K562 (cell line): ENCODE results near the gene HDAC10. TPM values are rescaled to one million over a fixed set of nuclear protein-coding genes. Genes with fewer than 3 reads are reported as not detected.

Experiments
- ATAC-seq: fragments of 200-7000 bp; cut with Tn5 transposase; 3 replicates; pipeline ENCODE4 v1.9.1; 2020; ENCODE audit warnings: moderate library complexity
- BruUV-seq: library from RNA; stranded (reverse); fragments of 400-500 nt; replicated peaks from 2 replicates; lab custom pipeline; 2021; lab: Mats Ljungman, UMichigan
- CTCF ChIA-PET: fragments of 300-600 bp; formaldehyde crosslinking; extraction: SDS; loops from one replicate; lab custom pipeline; 2021; ENCODE audit warnings: low intra/inter-chr PET ratio; lab: Yijun Ruan, JAX
- POLR2A ChIA-PET: fragments of 300-600, 350-650 bp; sonication (Branson Sonifier 250); formaldehyde crosslinking; extraction: SDS; loops from one replicate; lab custom pipeline; 2021; ENCODE audit warnings: antibody characterized with exemption, inconsistent platforms; lab: Yijun Ruan, JAX
- DNase-seq, 4 experiments: peaks; one replicate each; pipeline versions ENCODE4 v3.0.0 to v3.0.0-alpha.2; 2011 to 2018; ENCODE audit warnings: low spot score in 3 of 4, mixed read lengths in 3 of 4; ENCODE audit errors: extremely low read depth in 1 of 4
- FAIRE-seq: peaks from 2 replicates; lab custom pipeline; 2011; peaks lifted over from hg19 to GRCh38; lab: Jason Lieb, UNC
- H2AFZ ChIP-seq: 2 replicates; pipeline ENCODE4 v1.6.0; 2011; ENCODE audit warnings: low read depth, low read length, control low read depth, inconsistent platforms
- H3K27ac ChIP-seq: fragments of 200-600 bp; 3 replicates; pipeline ENCODE4 v1.8.0; 2011; ENCODE audit warnings: low read depth, mild to moderate bottlenecking, control low read depth, inconsistent platforms, low read length, moderate library complexity, mixed read lengths; ENCODE audit errors: extremely low read depth
- H3K27me3 ChIP-seq, 2 experiments: fragments of 300-600 bp in 1 of 2; 2 replicates in 1 of 2; 3 replicates in 1 of 2; pipeline versions ENCODE4 v1.6.0 to v1.8.0; 2011; ENCODE audit warnings: inconsistent platforms in 2 of 2, low read length in 2 of 2, mild to moderate bottlenecking in 1 of 2, mixed read lengths in 1 of 2, moderate library complexity in 1 of 2; ENCODE audit not compliant: control insufficient read depth in 2 of 2, insufficient read depth in 2 of 2
- H3K36me3 ChIP-seq: fragments of 300-600 bp; 3 replicates; pipeline ENCODE4 v1.8.0; 2011; ENCODE audit warnings: mild to moderate bottlenecking, low read length, inconsistent platforms; ENCODE audit not compliant: control insufficient read depth, insufficient read depth
- H3K4me1 ChIP-seq, 2 experiments: fragments of 200-600 bp in 1 of 2; replicated peaks in 1 of 2; 2 replicates in 1 of 2; 3 replicates in 1 of 2; pipeline versions ENCODE4 v1.5.1 to v1.8.0; 2011; ENCODE audit warnings: inconsistent platforms in 2 of 2, low read length in 2 of 2, mild to moderate bottlenecking in 1 of 2, mixed read lengths in 1 of 2, moderate library complexity in 1 of 2; ENCODE audit not compliant: control insufficient read depth in 2 of 2, insufficient read depth in 2 of 2
- H3K4me2 ChIP-seq: 2 replicates; pipeline ENCODE4 v1.6.1; 2011; ENCODE audit warnings: low read length, control low read depth, inconsistent platforms, mixed read lengths; ENCODE audit not compliant: insufficient read depth
- H3K4me3 ChIP-seq: fragments of 200-600 bp; sonication (generic), shearing (Covaris generic); 2 replicates; pipeline ENCODE4 v1.5.1; 2016; ENCODE audit warnings: control low read depth, inconsistent platforms
- H3K79me2 ChIP-seq: fragments of 200-600 bp; 3 replicates; pipeline ENCODE4 v1.8.0; 2011; ENCODE audit warnings: low read length, inconsistent platforms; ENCODE audit not compliant: control insufficient read depth, insufficient read depth
- H3K9ac ChIP-seq, 2 experiments: 2 replicates each; pipeline versions ENCODE4 v1.6.0 to v1.6.1; 2011; ENCODE audit warnings: low read depth in 2 of 2, low read length in 2 of 2, control low read depth in 1 of 2, inconsistent platforms in 1 of 2, mild to moderate bottlenecking in 1 of 2, mixed read lengths in 1 of 2; ENCODE audit not compliant: insufficient read depth in 1 of 2
- H3K9me1 ChIP-seq: one replicate; pipeline ENCODE4 v1.6.0; 2011; ENCODE audit warnings: inconsistent platforms, mild to moderate bottlenecking, low read length, moderate library complexity; ENCODE audit not compliant: control insufficient read depth, insufficient read depth
- H3K9me3 ChIP-seq: replicated peaks from 2 replicates; pipeline ENCODE4 v1.5.1; 2011; ENCODE audit warnings: low read depth, low read length, inconsistent platforms; ENCODE audit not compliant: control insufficient read depth, insufficient read depth
- H4K20me1 ChIP-seq: replicated peaks from 2 replicates; pipeline ENCODE4 v1.6.1; 2011; ENCODE audit warnings: low read length, inconsistent platforms, mixed read lengths; ENCODE audit not compliant: control insufficient read depth, insufficient read depth
- CXXC5 ChIP-seq: fragments of 250-450 bp; sonication (Bioruptor Pico); IDR thresholded peaks from 2 replicates; pipeline ENCODE4 v1.8.0; 2022; ENCODE audit warnings: inconsistent platforms, mild to moderate bottlenecking, moderate library complexity
- ETV6 ChIP-seq, 3 experiments: fragments of 150-350 bp in 1 of 3; sonication (generic) in 1 of 3; formaldehyde crosslinking in 1 of 3; IDR thresholded peaks; 2 replicates each; pipeline versions ENCODE4 v1.6.1 to v1.8.0; 2014 to 2022; ENCODE audit warnings: borderline replicate concordance in 2 of 3, low read depth in 2 of 3, antibody characterized with exemption in 1 of 3, low read length in 1 of 3, mild to moderate bottlenecking in 1 of 3, missing genetic modification reagents in 1 of 3
- JUN ChIP-seq, 2 experiments: sonication (generic) in 1 of 2; formaldehyde crosslinking in 1 of 2; IDR thresholded peaks; 2 replicates each; pipeline versions ENCODE4 v1.6.1 to v1.8.0; 2012 to 2022; ENCODE audit warnings: borderline replicate concordance in 2 of 2, mild to moderate bottlenecking in 2 of 2, improper control_type of control experiment in 1 of 2, low read depth in 1 of 2, low read length in 1 of 2, missing genetic modification reagents in 1 of 2
- TAF1 ChIP-seq: IDR thresholded peaks from 2 replicates; pipeline ENCODE4 v1.6.1; 2011; ENCODE audit warnings: mild to moderate bottlenecking, low read length, moderate library complexity; ENCODE audit not compliant: insufficient read depth, control insufficient read depth, severe bottlenecking; ENCODE audit errors: extremely low read depth
- VEZF1 ChIP-seq: fragments of 200-800 bp; sonication (Bioruptor generic); IDR thresholded peaks from 2 replicates; pipeline ENCODE4 v1.6.1; 2017; ENCODE audit warnings: missing genetic modification characterization, missing compliant biosample characterization
- YBX1 ChIP-seq: fragments of 450-650 bp; IDR thresholded peaks from 2 replicates; pipeline ENCODE4 v1.7.1; 2016; ENCODE audit warnings: mild to moderate bottlenecking
- ZNF347 ChIP-seq: fragments of 450-650 bp; formaldehyde crosslinking; IDR thresholded peaks from 2 replicates; pipeline ENCODE4 v1.4.0; 2020; ENCODE audit warnings: low read depth, mild to moderate bottlenecking, moderate library complexity
- ZNF408 ChIP-seq: fragments of 250-450 bp; sonication (Bioruptor Pico); IDR thresholded peaks from 2 replicates; pipeline ENCODE4 v1.4.0; 2020; ENCODE audit warnings: low read depth, mild to moderate bottlenecking, moderate library complexity
- WGBS: fragments of 100-300 bp; shearing (Covaris generic); methylation state at CpG from one replicate; pipeline ENCODE4 v1.1.6; 2016; ENCODE audit warnings: low coverage, mixed read lengths; ENCODE audit not compliant: insufficient coverage; ENCODE audit errors: missing lambda C conversion rate; 5-methylcytosine and 5-hydroxymethylcytosine counted together
- in situ Hi-C: fragments of 300-500 bp; cut with MboI; formaldehyde crosslinking; loops from 4 replicates; pipeline ENCODE4 v1.15.0; 2018; ENCODE audit warnings: inconsistent platforms, mixed read lengths
- intact Hi-C: fragments of 100-400 bp; cut with micrococcal nuclease; formaldehyde crosslinking; loops from 2 replicates; pipeline ENCODE4 v1.14.2; 2022
- polyA plus RNA-seq, 8 experiments: library from polyadenylated mRNA; depleted of rRNA in 4 of 8; stranded (reverse) in 5 of 8; unstranded in 3 of 8; fragments of >200 nt; fragmentation: Nextera tagmentation in 2 of 8; fragmentation: Illumina TruSeq in 1 of 8; extraction: Ambion mirVana in 2 of 8; extraction: Trizol in 1 of 8; gene quantifications; 2 replicates each; pipeline versions ENCODE4 v1.2.1 to v1.2.3, GENCODE V29; 2011 to 2014; ENCODE audit warnings: inconsistent platforms in 1 of 8, missing spikeins in 1 of 8
- total RNA-seq, 7 experiments: library from RNA; depleted of rRNA in 6 of 7; stranded (reverse); fragments of >200 nt in 6 of 7; fragmentation: Illumina TruSeq in 2 of 7; extraction: Trizol in 2 of 7; gene quantifications; 2 replicates each; pipeline versions ENCODE4 v1.2.1 to v1.2.3, GENCODE V29; 2011 to 2021; ENCODE audit warnings: low replicate concordance in 1 of 7
- TF ChIP-seq, protein P1 (sequence below): sonication (generic); IDR thresholded peaks from 2 replicates; pipeline ENCODE4 v1.6.1; 2016
- TF ChIP-seq, protein P2 (sequence below), 3 experiments: fragments of 200-800 bp in 1 of 3; sonication (Bioruptor generic) in 1 of 3; sonication (generic) in 1 of 3; formaldehyde crosslinking in 1 of 3; IDR thresholded peaks; 2 replicates each; pipeline versions ENCODE4 v1.6.1 to v1.8.0; 2016 to 2022; ENCODE audit warnings: mild to moderate bottlenecking in 2 of 3, missing compliant biosample characterization in 2 of 3, missing genetic modification characterization in 2 of 3, missing genetic modification reagents in 1 of 3

HDAC10 gene
- total and polyA plus RNA-seq, 9 of the 15 experiments (the other 6 are each of a cell fraction or from before 2014, with no cell fraction given): 0.10 to 44.2 (median 6.5) TPM

- TF ChIP-seq, protein P1, sequence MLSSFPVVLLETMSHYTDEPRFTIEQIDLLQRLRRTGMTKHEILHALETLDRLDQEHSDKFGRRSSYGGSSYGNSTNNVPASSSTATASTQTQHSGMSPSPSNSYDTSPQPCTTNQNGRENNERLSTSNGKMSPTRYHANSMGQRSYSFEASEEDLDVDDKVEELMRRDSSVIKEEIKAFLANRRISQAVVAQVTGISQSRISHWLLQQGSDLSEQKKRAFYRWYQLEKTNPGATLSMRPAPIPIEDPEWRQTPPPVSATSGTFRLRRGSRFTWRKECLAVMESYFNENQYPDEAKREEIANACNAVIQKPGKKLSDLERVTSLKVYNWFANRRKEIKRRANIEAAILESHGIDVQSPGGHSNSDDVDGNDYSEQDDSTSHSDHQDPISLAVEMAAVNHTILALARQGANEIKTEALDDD: no peak
- no peak for TF ChIP-seq ZNF347 (CRISPR knock-in tag)
- no peak for TF ChIP-seq YBX1
Measured at GRCh38 chr22:50270666-50271394, 19.8 kb upstream of the HDAC10 start (continued).

DNA sequence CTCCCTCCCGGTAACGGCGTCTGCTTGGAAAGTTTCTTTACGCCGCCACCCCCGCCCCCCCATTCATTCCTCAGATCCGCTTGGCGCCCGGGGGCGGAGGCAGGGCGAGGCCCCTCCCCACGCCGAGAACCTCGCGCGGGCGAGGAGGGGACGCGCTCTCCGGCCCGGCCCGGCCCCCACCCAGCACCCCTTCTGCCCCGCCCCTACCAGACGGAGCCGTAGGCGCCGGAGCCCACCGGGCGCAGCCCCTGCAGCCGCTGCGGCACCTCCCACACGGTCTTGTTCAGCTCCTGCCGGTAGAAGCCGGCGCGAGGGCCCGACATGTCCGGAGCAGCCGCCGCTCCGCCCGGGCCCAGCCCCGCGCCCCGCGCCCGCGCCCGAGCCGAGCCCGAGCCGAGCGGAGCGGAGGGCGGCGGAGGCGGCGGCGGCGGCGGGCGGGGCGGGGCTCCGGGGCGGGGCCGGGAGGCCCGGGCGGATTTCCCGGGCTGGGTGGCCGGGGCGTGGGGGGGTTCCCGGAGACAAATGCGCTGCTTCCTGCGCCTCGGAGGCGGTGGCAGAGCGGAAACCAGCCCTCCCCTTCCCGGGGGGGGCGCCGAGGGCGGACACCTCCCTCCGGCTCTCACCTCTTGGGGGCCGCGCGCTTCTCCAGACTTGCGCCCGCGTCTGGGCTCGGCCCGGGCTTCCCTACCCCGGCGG lies 19.1 kb upstream of the HDAC10 start, which contains the start of gene MAPK11:
Gene MAPK11 (minus strand): TSS at position 411 of the 696 bp plus-strand sequence. CDS start 88 bp downstream, at position 323.
- Histone ChIP-seq H4K20me1 (no peaks in the 10 kb centered on the region), H3K4me3 (peak within 1 kb of the TSS; percentile 49), H3K9ac (peak within 1 kb of the TSS; percentile 49 to 90; a peak in 3 of 4 replicates), H3K27ac (peak within 1 kb of the TSS; percentile 56; the same call in 2 of the 3 replicates), H3K9me1 (no peaks in the 10 kb centered on the region), H3K79me2 (no peaks in the 10 kb centered on the region; the same call in 2 of the 3 replicates), H3K27me3 (no peaks in the 10 kb centered on the region), H3K36me3 (peaks cover 2% of the 10 kb centered on the region; the same call in 1 of the 3 replicates), H3K4me1 (peaks cover 7 to 77% of the 10 kb centered on the region in 2 experiments; a peak in 4 of 5 replicates), H3K4me2 (peak within 1 kb of the TSS; percentile 58), H2AFZ (no peak within 1 kb of the TSS), H3K9me3 (no peaks in the 10 kb centered on the region)
- BruUV-seq: no TSS peak
- no peak for FAIRE-seq
- ChIA-PET CTCF (no interaction called here), POLR2A (no interaction called here)
- intact Hi-C loops (loop anchor here (5.0 kb wide), 1 partner anchor 57 kb away; the partner anchor contains the start of gene DENND6B), in situ Hi-C loops (loop anchor here (5.0 kb wide), 1 partner anchor 57 kb away; the partner anchor contains the start of gene DENND6B)
- 0% methylated on average over 17 of the region's 92 CpGs for whole genome bisulfite sequencing
- peak; percentile 68 to 73 (median 71) for DNase-seq
- ATAC-seq: peak; percentile 59
- no peak for TF ChIP-seq ETV6 (IDR thresholded peaks at IDR 0.05; ENCODE audit: borderline replicate concordance in 1 of 2, low read depth in 2 of 2, low read length in 1 of 2)
- no peak for TF ChIP-seq ETV6 (CRISPR knock-in tag; IDR thresholded peaks at IDR 0.05; ENCODE audit: borderline replicate concordance)
- TF ChIP-seq JUN (IDR thresholded peaks at IDR 0.05; ENCODE audit: borderline replicate concordance, low read depth, low read length): no peak
- TF ChIP-seq JUN (CRISPR knock-in tag; IDR thresholded peaks at IDR 0.05; ENCODE audit: borderline replicate concordance): no peak
- no peak for TF ChIP-seq ZNF408 (CRISPR knock-in tag)
- TF ChIP-seq CXXC5 (CRISPR knock-in tag): 0 out of 2 replicates have a peak, but pooled peaks have one; percentile 13
- TF ChIP-seq, protein P2, sequence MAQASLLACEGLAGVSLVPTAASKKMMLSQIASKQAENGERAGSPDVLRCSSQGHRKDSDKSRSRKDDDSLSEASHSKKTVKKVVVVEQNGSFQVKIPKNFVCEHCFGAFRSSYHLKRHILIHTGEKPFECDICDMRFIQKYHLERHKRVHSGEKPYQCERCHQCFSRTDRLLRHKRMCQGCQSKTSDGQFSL (CRISPR knock-in tag; IDR thresholded peaks at IDR 0.05): peak; percentile 66
- TF ChIP-seq, protein P2 (tag; IDR thresholded peaks at IDR 0.05): peak in 1 of 2 experiments; percentile 64; a peak in 2 of 4 replicates
- peak; percentile 73 for TF ChIP-seq VEZF1 (CRISPR knock-in tag)
- no peak for TF ChIP-seq TAF1
